HepG2 (cell line): ENCODE data around the gene TMEM86B. TPM values are rescaled to one million over a fixed set of nuclear protein-coding genes. Genes with fewer than 3 reads are reported as not detected.
A peak's percentile ranks its signal among the peaks of the same experiment; 100 is the strongest.

Experiments
- ATRX ChIP-seq: sonication (generic); formaldehyde crosslinking; IDR thresholded peaks from 2 replicates; pipeline ENCODE4 v1.4.0; 2020; ENCODE audit warnings: missing genetic modification reagents, borderline replicate concordance
- CC2D1A ChIP-seq: sonication (generic); formaldehyde crosslinking; IDR thresholded peaks from 2 replicates; pipeline ENCODE4 v1.8.1; 2023; ENCODE audit warnings: mild to moderate bottlenecking, missing genetic modification reagents
- CEBPZ ChIP-seq: IDR thresholded peaks from 2 replicates; pipeline ENCODE4 v1.6.1; 2012; ENCODE audit warnings: low read length, improper control_type of control experiment
- ETS1 ChIP-seq: sonication (generic); formaldehyde crosslinking; IDR thresholded peaks from 2 replicates; pipeline ENCODE4 v1.4.0; 2020; ENCODE audit warnings: missing genetic modification reagents
- GATAD2A ChIP-seq: IDR thresholded peaks from 2 replicates; pipeline ENCODE4 v1.6.1; 2016
- HES4 ChIP-seq: sonication (generic); formaldehyde crosslinking; IDR thresholded peaks from 2 replicates; pipeline ENCODE4 v1.9.0; 2021; ENCODE audit warnings: mild to moderate bottlenecking, missing genetic modification reagents, borderline replicate concordance
- KAT8 ChIP-seq: IDR thresholded peaks from 2 replicates; pipeline ENCODE4 v1.6.1; 2016; ENCODE audit warnings: missing genetic modification reagents, missing compliant biosample characterization
- KDM3A ChIP-seq: IDR thresholded peaks from 2 replicates; pipeline ENCODE4 v1.6.1; 2018; ENCODE audit warnings: low read depth, missing compliant biosample characterization
- MLXIP ChIP-seq: sonication (generic); formaldehyde crosslinking; IDR thresholded peaks from 2 replicates; pipeline ENCODE4 v1.9.0; 2021; ENCODE audit warnings: missing genetic modification reagents, borderline replicate concordance
- NFKB2 ChIP-seq: sonication (generic); formaldehyde crosslinking; IDR thresholded peaks from 2 replicates; pipeline ENCODE4 v1.4.0; 2020; ENCODE audit warnings: missing genetic modification reagents, borderline replicate concordance
- NR2C2 ChIP-seq: sonication (generic); formaldehyde crosslinking; IDR thresholded peaks from 2 replicates; pipeline ENCODE4 v1.4.0; 2020; ENCODE audit warnings: missing genetic modification reagents, mild to moderate bottlenecking, moderate library complexity, borderline replicate concordance
- RARA ChIP-seq: IDR thresholded peaks from 2 replicates; pipeline ENCODE4 v1.6.1; 2016; ENCODE audit warnings: missing genetic modification reagents, missing compliant biosample characterization
- SATB2 ChIP-seq: sonication (generic); formaldehyde crosslinking; IDR thresholded peaks from 2 replicates; pipeline ENCODE4 v1.5.0; 2020; ENCODE audit warnings: missing genetic modification reagents
- SMC3 ChIP-seq: IDR thresholded peaks from 2 replicates; pipeline ENCODE4 v1.6.1; 2011; ENCODE audit warnings: low read length, improper control_type of control experiment
- TERF1 ChIP-seq: sonication (generic); formaldehyde crosslinking; IDR thresholded peaks from 2 replicates; pipeline ENCODE4 v1.8.0; 2022; ENCODE audit warnings: mild to moderate bottlenecking, missing genetic modification reagents, moderate library complexity
- ZBTB7A ChIP-seq: sonication (generic); formaldehyde crosslinking; IDR thresholded peaks from 2 replicates; pipeline ENCODE4 v1.8.0; 2022; ENCODE audit warnings: mild to moderate bottlenecking, missing genetic modification reagents
- ZBTB8A ChIP-seq: sonication (generic); formaldehyde crosslinking; IDR thresholded peaks from 2 replicates; pipeline ENCODE4 v1.4.0; 2020; ENCODE audit warnings: mild to moderate bottlenecking, low read depth, missing genetic modification reagents, borderline replicate concordance
- ZNF607 ChIP-seq: sonication (generic); formaldehyde crosslinking; IDR thresholded peaks from 2 replicates; pipeline ENCODE4 v1.5.1; 2020; ENCODE audit warnings: missing genetic modification reagents, mild to moderate bottlenecking, borderline replicate concordance
- ZNF616 ChIP-seq: sonication (generic); formaldehyde crosslinking; IDR thresholded peaks from 2 replicates; pipeline ENCODE4 v1.5.0; 2020; ENCODE audit warnings: low read depth, mild to moderate bottlenecking, missing genetic modification reagents
- ZNF644 ChIP-seq: IDR thresholded peaks from 2 replicates; pipeline ENCODE4 v1.6.1; 2016; ENCODE audit warnings: low read depth
- ZNF678 ChIP-seq: sonication (generic); formaldehyde crosslinking; IDR thresholded peaks from 2 replicates; pipeline ENCODE4 v1.4.0; 2020; ENCODE audit warnings: mild to moderate bottlenecking, missing genetic modification reagents
- ZNF740 ChIP-seq: sonication (generic); formaldehyde crosslinking; IDR thresholded peaks from 2 replicates; pipeline ENCODE4 v1.4.0; 2020; ENCODE audit warnings: missing genetic modification reagents
- polyA plus RNA-seq, 8 experiments: library from polyadenylated mRNA; depleted of rRNA in 3 of 8; stranded (reverse) in 7 of 8; unstranded in 1 of 8; fragments of >200 nt; fragmentation: Illumina TruSeq in 4 of 8; extraction: Trizol in 4 of 8; gene quantifications; 2 replicates each; pipeline versions ENCODE4 v1.2.1 to v1.2.3, GENCODE V29; 2011 to 2016; ENCODE audit warnings: low read depth in 4 of 8, missing spikeins in 1 of 8, mixed read lengths in 1 of 8; ENCODE audit not compliant: insufficient read depth in 1 of 8
- total RNA-seq, 5 experiments: library from RNA; depleted of rRNA; stranded (reverse); fragments of >200 nt; fragmentation: Illumina TruSeq; extraction: Trizol; gene quantifications; 2 replicates each; pipeline ENCODE4 v1.2.3, GENCODE V29; 2016; ENCODE audit warnings: low read depth in 1 of 5

TMEM86B gene
- total and polyA plus RNA-seq, 2 of the 13 experiments (the other 11 are each of a cell fraction or from before 2014, with no cell fraction given), result 7.7 to 9.6 TPM

GRCh38 chr19:55228403-55229031, at the start of gene TMEM86B (continued):
- no peak for TF ChIP-seq ZNF740 (CRISPR knock-in tag)
- TF ChIP-seq CC2D1A (CRISPR knock-in tag), result no peak
- no peak; the same call in 1 of the 2 replicates for TF ChIP-seq ZNF644
- TF ChIP-seq ZNF678 (CRISPR knock-in tag), result 0 out of 2 replicates have a peak, but pooled peaks have one; percentile 22
- TF ChIP-seq NR2C2, result peak; percentile 51
- TF ChIP-seq ZBTB7A (CRISPR knock-in tag), result peak; percentile 61; the same call in 1 of the 2 replicates
- no peak for TF ChIP-seq NFKB2 (CRISPR knock-in tag)
- peak; percentile 73 for TF ChIP-seq GATAD2A (CRISPR knock-in tag)
- no peak for TF ChIP-seq ZNF616
- peak; percentile 49 for TF ChIP-seq RARA (CRISPR knock-in tag)
- TF ChIP-seq SATB2 (CRISPR knock-in tag), result no peak
- no peak for TF ChIP-seq KDM3A (CRISPR knock-in tag)
- TF ChIP-seq TERF1, result no peak
- no peak for TF ChIP-seq SMC3
- TF ChIP-seq ATRX (CRISPR knock-in tag), result no peak
- no peak for TF ChIP-seq CEBPZ
- TF ChIP-seq HES4 (CRISPR knock-in tag), result 0 out of 2 replicates have a peak, but pooled peaks have one; percentile 16
- no peak for TF ChIP-seq ZBTB8A (CRISPR knock-in tag)
- TF ChIP-seq ZNF607 (CRISPR knock-in tag), result no peak; the same call in 1 of the 2 replicates
- no peak for TF ChIP-seq KAT8 (CRISPR knock-in tag)
- no peak for TF ChIP-seq ETS1
- TF ChIP-seq MLXIP (CRISPR knock-in tag), result no peak
